ENCODE results near the gene GNL3. TPM values are rescaled to one million over a fixed set of nuclear protein-coding genes. Genes with fewer than 3 reads are reported as not detected.

The GNL3 gene
- total RNA-seq, 4 donors from 2014 or later = 19.1 to 54.5 (median 37.4) TPM

GRCh38 chr3:52688266-52688665 lies 2.4 kb downstream of the GNL3 start:
- intact Hi-C loops (cut with DNase I; ENCODE audit: low total_unique reads) = no loop called here
- in situ Hi-C loops (cut with MboI; ENCODE audit: low pct_ligation_motif_present in 1 of 4, low pct_unique_long_range_greater_than_20kb in 1 of 4, low sequenced_read_pairs in 3 of 4) = no loop called here
- Histone ChIP-seq H3K4me1 (peaks cover 5 to 36% (median 28%) of the 10 kb centered on the region in 4 donors), H3K27ac (peak overlapping the region in 1 of 4 donors; percentile 11), H3K36me3 (peaks cover 0 to 60% (median 28%) of the 10 kb centered on the region in 4 donors), H3K4me3 (no peak overlapping the region), H3K9me3 (no peaks in the 10 kb centered on the region), H3K27me3 (no peaks in the 10 kb centered on the region)
- no peak for DNase-seq
- TF ChIP-seq POLR2A (IDR thresholded peaks at IDR 0.05) = no peak
- WGBS, 2 donors (ENCODE audit: low coverage in 1 of 2) = 36 to 79% methylated on average over 6 of the region's 6 CpGs

DNA sequence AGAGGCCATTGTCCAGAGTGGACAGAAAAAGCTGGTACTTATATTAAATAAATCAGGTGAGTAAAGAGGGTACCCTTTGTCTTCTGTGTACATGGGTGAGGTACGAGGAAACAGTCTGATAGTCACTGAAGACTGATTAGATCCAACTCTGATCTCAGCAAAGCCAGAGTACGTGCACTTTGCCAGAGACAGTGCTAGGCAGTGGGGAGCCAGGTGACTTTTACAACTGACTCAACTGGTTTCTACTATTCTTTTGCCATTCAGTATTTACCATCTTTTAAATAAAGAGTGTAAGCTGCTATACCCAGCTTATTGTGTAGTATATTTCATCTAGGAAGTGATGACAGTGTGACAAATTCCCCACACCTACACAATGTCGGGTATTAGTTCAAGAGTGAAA lies 3.3 kb downstream of the GNL3 start:
- peaks cover 5 to 28% (median 26%) of the 10 kb centered on the region in 4 donors for H3K4me1 ChIP-seq
- WGBS, 2 donors (ENCODE audit: low coverage in 1 of 2) = 85 to 100% methylated on average over 1 to 3 of the region's 3 CpGs
- TF ChIP-seq POLR2AphosphoS5 (IDR thresholded peaks at IDR 0.05) (no peak), POLR2A (IDR thresholded peaks at IDR 0.05) (no peak), CTCF (IDR thresholded peaks at IDR 0.05) (no peak), EP300 (IDR thresholded peaks at IDR 0.05; ENCODE audit: low read depth) (no peak)
- intact Hi-C loops (cut with DNase I; ENCODE audit: low total_unique reads) = no loop called here
- in situ Hi-C loops (cut with MboI; ENCODE audit: low pct_ligation_motif_present in 1 of 4, low pct_unique_long_range_greater_than_20kb in 1 of 4, low sequenced_read_pairs in 3 of 4) = no loop called here
- no peak overlapping the region for H3K4me3 ChIP-seq
- no peaks in the 10 kb centered on the region for H3K9me3 ChIP-seq
- peaks cover 0 to 67% (median 32%) of the 10 kb centered on the region in 4 donors for H3K36me3 ChIP-seq
- DNase-seq = no peak
- no peak overlapping the region for H3K27ac ChIP-seq
- H3K27me3 ChIP-seq = no peaks in the 10 kb centered on the region

DNA sequence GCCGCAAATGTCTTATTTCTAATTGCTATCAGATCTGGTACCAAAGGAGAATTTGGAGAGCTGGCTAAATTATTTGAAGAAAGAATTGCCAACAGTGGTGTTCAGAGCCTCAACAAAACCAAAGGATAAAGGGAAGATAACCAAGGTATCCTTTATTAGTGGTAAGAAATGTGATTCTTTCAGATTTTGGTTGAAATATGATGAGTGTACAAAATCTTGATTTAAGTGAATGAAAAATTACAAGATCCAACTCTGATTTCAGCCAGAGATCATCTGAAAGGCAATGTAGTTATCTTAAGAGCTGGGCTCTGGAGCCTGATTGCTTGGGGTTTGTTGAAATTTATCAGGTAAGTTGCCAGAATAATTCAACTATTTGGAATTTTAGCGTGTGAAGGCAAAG lies 4.7 kb downstream of the GNL3 start:
- no peak overlapping the region for H3K4me3 ChIP-seq
- H3K9me3 ChIP-seq = no peaks in the 10 kb centered on the region
- TF ChIP-seq POLR2A (IDR thresholded peaks at IDR 0.05) (no peak), CTCF (IDR thresholded peaks at IDR 0.05) (no peak), POLR2AphosphoS5 (IDR thresholded peaks at IDR 0.05) (no peak), EP300 (IDR thresholded peaks at IDR 0.05; ENCODE audit: low read depth) (no peak)
- no peak overlapping the region for H3K27ac ChIP-seq
- peaks cover 5 to 20% (median 17%) of the 10 kb centered on the region in 4 donors for H3K4me1 ChIP-seq
- DNase-seq = no peak
- no peaks in the 10 kb centered on the region for H3K27me3 ChIP-seq
- intact Hi-C loops (cut with DNase I; ENCODE audit: low total_unique reads) (no loop called here), in situ Hi-C loops (cut with MboI; ENCODE audit: low pct_ligation_motif_present in 1 of 4, low pct_unique_long_range_greater_than_20kb in 1 of 4, low sequenced_read_pairs in 3 of 4) (no loop called here)
- peaks cover 0 to 79% (median 38%) of the 10 kb centered on the region in 4 donors for H3K36me3 ChIP-seq
- WGBS, 2 donors (ENCODE audit: low coverage in 1 of 2) = 90 to 91% methylated on average over 2 of the region's 2 CpGs

DNA sequence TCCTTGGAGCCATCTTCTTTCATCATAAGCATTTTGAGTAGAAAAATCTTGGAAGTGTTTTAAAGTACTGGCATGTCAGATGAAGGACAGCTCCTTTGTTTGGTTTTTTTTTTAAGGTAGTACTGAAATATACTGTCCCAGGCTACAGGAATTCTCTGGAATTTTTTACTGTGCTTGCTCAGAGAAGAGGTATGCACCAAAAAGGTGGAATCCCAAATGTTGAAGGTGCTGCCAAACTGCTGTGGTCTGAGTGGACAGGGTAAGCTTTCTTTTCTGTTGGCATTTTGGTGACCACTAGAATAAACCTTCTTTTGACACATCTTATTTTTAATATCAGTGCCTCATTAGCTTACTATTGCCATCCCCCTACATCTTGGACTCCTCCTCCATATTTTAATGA lies 7.2 kb downstream of the GNL3 start:
- DNase-seq = no peak
- Histone ChIP-seq H3K4me1 (peaks cover 0 to 3% (median under 1%) of the 10 kb centered on the region in 4 donors), H3K4me3 (no peak overlapping the region), H3K9me3 (no peaks in the 10 kb centered on the region), H3K27me3 (no peaks in the 10 kb centered on the region), H3K27ac (no peak overlapping the region), H3K36me3 (peaks cover 0 to 92% (median 43%) of the 10 kb centered on the region in 4 donors)
- in situ Hi-C loops (cut with MboI; ENCODE audit: low pct_ligation_motif_present in 1 of 4, low pct_unique_long_range_greater_than_20kb in 1 of 4, low sequenced_read_pairs in 3 of 4) (no loop called here), intact Hi-C loops (cut with DNase I; ENCODE audit: low total_unique reads) (no loop called here)
- TF ChIP-seq POLR2A (IDR thresholded peaks at IDR 0.05) (no peak), POLR2AphosphoS5 (IDR thresholded peaks at IDR 0.05) (no peak), EP300 (IDR thresholded peaks at IDR 0.05; ENCODE audit: low read depth) (no peak), CTCF (IDR thresholded peaks at IDR 0.05) (no peak)

DNA sequence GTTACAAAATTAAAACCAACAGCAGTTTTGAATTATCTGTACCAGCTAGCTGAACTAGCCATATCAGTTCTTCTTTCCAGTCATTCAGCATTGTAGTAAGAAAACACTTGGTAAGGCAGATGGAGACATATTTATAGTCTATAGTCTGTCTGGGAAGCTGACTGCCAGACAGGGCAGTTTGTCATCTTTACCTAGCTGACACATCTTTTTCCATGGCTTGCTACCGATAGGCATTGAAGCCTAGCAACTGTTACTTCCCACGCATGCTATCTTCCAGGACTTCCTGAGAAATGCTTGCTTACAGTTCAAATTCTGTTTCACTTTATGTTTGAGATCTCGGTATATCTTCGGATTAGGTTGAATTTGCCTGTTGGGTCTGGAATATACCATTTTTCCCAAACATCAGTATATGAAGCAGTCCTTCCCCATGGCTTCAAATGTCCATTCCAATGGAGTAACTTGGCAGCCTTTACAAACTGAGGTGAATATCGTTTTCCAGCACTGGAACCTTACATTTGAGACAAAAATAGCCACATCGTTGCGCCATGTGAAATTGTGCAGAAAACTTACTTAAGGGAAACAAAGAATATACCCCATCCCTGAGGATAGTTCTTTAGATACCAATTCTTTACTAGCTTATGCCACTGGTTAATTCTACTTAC lies 8.8 kb downstream of the GNL3 start:
- Histone ChIP-seq H3K27ac (no peak overlapping the region), H3K4me1 (no peaks in the 10 kb centered on the region), H3K4me3 (no peak overlapping the region), H3K27me3 (no peaks in the 10 kb centered on the region), H3K9me3 (no peaks in the 10 kb centered on the region), H3K36me3 (peaks cover 0 to 76% (median 35%) of the 10 kb centered on the region in 4 donors)
- WGBS, 2 donors (ENCODE audit: low coverage in 1 of 2) = 80 to 83% methylated on average over 4 to 7 of the region's 7 CpGs
- in situ Hi-C loops (cut with MboI; ENCODE audit: low pct_ligation_motif_present in 1 of 4, low pct_unique_long_range_greater_than_20kb in 1 of 4, low sequenced_read_pairs in 3 of 4) = no loop called here
- DNase-seq = no peak
- TF ChIP-seq EP300 (IDR thresholded peaks at IDR 0.05; ENCODE audit: low read depth) = no peak
- intact Hi-C loops (cut with DNase I; ENCODE audit: low total_unique reads) = no loop called here
